ENCODE measurements around the gene UST.

Gene UST

GRCh38 chr6:148735989-148736388, 10.8 kb upstream of the UST start:
- Histone ChIP-seq H3K27me3 (ENCODE audit: control insufficient read depth, insufficient read depth, low read length) (no peaks in the 10 kb centered on the region), H3K27ac (ENCODE audit: low read length) (no peak overlapping the region), H3K4me1 (ENCODE audit: control insufficient read depth, insufficient read depth, low read length) (no peaks in the 10 kb centered on the region), H3K9me3 (ENCODE audit: control insufficient read depth, insufficient read depth, low read length) (no peaks in the 10 kb centered on the region), H3K4me3 (ENCODE audit: low read length) (no peak overlapping the region), H3K36me3 (ENCODE audit: control insufficient read depth, insufficient read depth, low read length) (no peaks in the 10 kb centered on the region)
- WGBS (ENCODE audit: insufficient coverage, insufficient read length): no CpG with 5 or more reads among the region's 2 CpGs
- no peak for DNase-seq (ENCODE audit: low read depth, low spot score)

GRCh38 chr6:148736774-148737412, 9.9 kb upstream of the UST start:
- H3K4me3 ChIP-seq (ENCODE audit: low read length): no peak overlapping the region
- H3K27me3 ChIP-seq (ENCODE audit: control insufficient read depth, insufficient read depth, low read length): no peaks in the 10 kb centered on the region
- no peaks in the 10 kb centered on the region for H3K4me1 ChIP-seq (ENCODE audit: control insufficient read depth, insufficient read depth, low read length)
- H3K9me3 ChIP-seq (ENCODE audit: control insufficient read depth, insufficient read depth, low read length): no peaks in the 10 kb centered on the region
- H3K27ac ChIP-seq (ENCODE audit: low read length): no peak overlapping the region
- no peaks in the 10 kb centered on the region for H3K36me3 ChIP-seq (ENCODE audit: control insufficient read depth, insufficient read depth, low read length)
- 100% methylated on average over 3 of the region's 5 CpGs for WGBS (ENCODE audit: insufficient coverage, insufficient read length)
- DNase-seq (ENCODE audit: low read depth, low spot score): no peak

GRCh38 chr6:148737806-148738205, 9.0 kb upstream of the UST start:
- no CpG with 5 or more reads among the region's 4 CpGs for WGBS (ENCODE audit: insufficient coverage, insufficient read length)

GRCh38 chr6:148738946-148739821, 7.6 kb upstream of the UST start:
- H3K27ac ChIP-seq (ENCODE audit: low read length): no peak overlapping the region
- no peaks in the 10 kb centered on the region for H3K4me1 ChIP-seq (ENCODE audit: control insufficient read depth, insufficient read depth, low read length)
- H3K9me3 ChIP-seq (ENCODE audit: control insufficient read depth, insufficient read depth, low read length): no peaks in the 10 kb centered on the region
- WGBS (ENCODE audit: insufficient coverage, insufficient read length): no CpG with 5 or more reads among the region's 14 CpGs
- no peak overlapping the region for H3K4me3 ChIP-seq (ENCODE audit: low read length)
- DNase-seq (ENCODE audit: low read depth, low spot score): no peak
- H3K27me3 ChIP-seq (ENCODE audit: control insufficient read depth, insufficient read depth, low read length): no peaks in the 10 kb centered on the region
- no peaks in the 10 kb centered on the region for H3K36me3 ChIP-seq (ENCODE audit: control insufficient read depth, insufficient read depth, low read length)

More at GRCh38 chr6:148737806-148738205, 9.0 kb upstream of the UST start:
- H3K36me3 ChIP-seq (ENCODE audit: control insufficient read depth, insufficient read depth, low read length): no peaks in the 10 kb centered on the region
- no peak for DNase-seq (ENCODE audit: low read depth, low spot score)
- no peaks in the 10 kb centered on the region for H3K9me3 ChIP-seq (ENCODE audit: control insufficient read depth, insufficient read depth, low read length)
- no peaks in the 10 kb centered on the region for H3K4me1 ChIP-seq (ENCODE audit: control insufficient read depth, insufficient read depth, low read length)
- no peaks in the 10 kb centered on the region for H3K27me3 ChIP-seq (ENCODE audit: control insufficient read depth, insufficient read depth, low read length)
- no peak overlapping the region for H3K4me3 ChIP-seq (ENCODE audit: low read length)
- H3K27ac ChIP-seq (ENCODE audit: low read length): no peak overlapping the region

- WGBS (ENCODE audit: insufficient coverage, insufficient read length): no CpG with 5 or more reads among the region's 3 CpGs
- Histone ChIP-seq H3K4me3 (ENCODE audit: low read length) (no peak overlapping the region), H3K36me3 (ENCODE audit: control insufficient read depth, insufficient read depth, low read length) (no peaks in the 10 kb centered on the region), H3K4me1 (ENCODE audit: control insufficient read depth, insufficient read depth, low read length) (no peaks in the 10 kb centered on the region), H3K27me3 (ENCODE audit: control insufficient read depth, insufficient read depth, low read length) (no peaks in the 10 kb centered on the region), H3K9me3 (ENCODE audit: control insufficient read depth, insufficient read depth, low read length) (no peaks in the 10 kb centered on the region), H3K27ac (ENCODE audit: low read length) (no peak overlapping the region)
- no peak for DNase-seq (ENCODE audit: low read depth, low spot score)
Measured at GRCh38 chr6:148739822-148740128, 7.1 kb upstream of the UST start.

GRCh38 chr6:148743476-148743875, 3.4 kb upstream of the UST start:
- no peak overlapping the region for H3K4me3 ChIP-seq (ENCODE audit: low read length)
- H3K36me3 ChIP-seq (ENCODE audit: control insufficient read depth, insufficient read depth, low read length): no peaks in the 10 kb centered on the region
- H3K9me3 ChIP-seq (ENCODE audit: control insufficient read depth, insufficient read depth, low read length): no peaks in the 10 kb centered on the region
- WGBS (ENCODE audit: insufficient coverage, insufficient read length): no CpG with 5 or more reads among the region's 4 CpGs
- H3K27me3 ChIP-seq (ENCODE audit: control insufficient read depth, insufficient read depth, low read length): no peaks in the 10 kb centered on the region
- DNase-seq (ENCODE audit: low read depth, low spot score): no peak
- no peak overlapping the region for H3K27ac ChIP-seq (ENCODE audit: low read length)
- H3K4me1 ChIP-seq (ENCODE audit: control insufficient read depth, insufficient read depth, low read length): no peaks in the 10 kb centered on the region; the same call in 1 of the 2 replicates

DNA sequence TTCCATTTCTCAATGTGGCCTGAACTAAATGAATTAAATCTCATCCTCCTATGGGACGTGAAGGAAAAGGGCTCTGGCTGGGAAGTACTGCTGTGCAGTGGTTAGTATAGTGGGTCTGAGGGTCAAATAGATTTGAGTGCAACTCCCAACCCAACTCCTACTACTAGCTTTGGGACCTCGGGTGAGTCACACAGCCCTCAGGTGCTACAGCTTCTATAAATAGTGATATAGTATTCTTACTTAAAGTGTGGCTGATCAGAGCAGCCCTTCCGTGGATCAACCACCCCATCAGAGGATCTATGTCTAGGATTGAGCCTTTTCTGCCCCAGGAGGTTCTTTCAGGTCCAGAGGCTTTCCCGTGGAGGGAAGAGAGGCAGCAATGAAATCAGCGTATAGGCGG, 904 bp upstream of the UST start:
- no peaks in the 10 kb centered on the region; the same call in 1 of the 2 replicates for H3K4me1 ChIP-seq (ENCODE audit: control insufficient read depth, insufficient read depth, low read length)
- H3K27ac ChIP-seq (ENCODE audit: low read length): no peak overlapping the region
- peak overlapping the region; percentile 83; the same call in 1 of the 2 replicates for H3K4me3 ChIP-seq (ENCODE audit: low read length)
- no peaks in the 10 kb centered on the region for H3K9me3 ChIP-seq (ENCODE audit: control insufficient read depth, insufficient read depth, low read length)
- WGBS (ENCODE audit: insufficient coverage, insufficient read length): no CpG with 5 or more reads among the region's 6 CpGs
- H3K27me3 ChIP-seq (ENCODE audit: control insufficient read depth, insufficient read depth, low read length): no peaks in the 10 kb centered on the region
- DNase-seq (ENCODE audit: low read depth, low spot score): no peak
- no peaks in the 10 kb centered on the region for H3K36me3 ChIP-seq (ENCODE audit: control insufficient read depth, insufficient read depth, low read length)

- DNase-seq (ENCODE audit: low read depth, low spot score): no peak
Measured at GRCh38 chr6:148747145-148747470, 278 bp downstream of the UST start.

GRCh38 chr6:148747471-148748165, 788 bp downstream of the UST start:
- Histone ChIP-seq H3K4me3 (ENCODE audit: low read length) (peak overlapping the region; percentile 83), H3K27ac (ENCODE audit: low read length) (no peak overlapping the region), H3K9me3 (ENCODE audit: control insufficient read depth, insufficient read depth, low read length) (no peaks in the 10 kb centered on the region), H3K27me3 (ENCODE audit: control insufficient read depth, insufficient read depth, low read length) (no peaks in the 10 kb centered on the region), H3K4me1 (ENCODE audit: control insufficient read depth, insufficient read depth, low read length) (peaks cover 2% of the 10 kb centered on the region; the same call in 1 of the 2 replicates), H3K36me3 (ENCODE audit: control insufficient read depth, insufficient read depth, low read length) (no peaks in the 10 kb centered on the region)
- no CpG with 5 or more reads among the region's 66 CpGs for WGBS (ENCODE audit: insufficient coverage, insufficient read length)
- no peak for DNase-seq (ENCODE audit: low read depth, low spot score)

More at GRCh38 chr6:148747145-148747470, 278 bp downstream of the UST start:
- no peaks in the 10 kb centered on the region for H3K36me3 ChIP-seq (ENCODE audit: control insufficient read depth, insufficient read depth, low read length)
- no peaks in the 10 kb centered on the region for H3K9me3 ChIP-seq (ENCODE audit: control insufficient read depth, insufficient read depth, low read length)
- H3K27ac ChIP-seq (ENCODE audit: low read length): no peak overlapping the region
- H3K4me1 ChIP-seq (ENCODE audit: control insufficient read depth, insufficient read depth, low read length): peaks cover 2% of the 10 kb centered on the region; the same call in 1 of the 2 replicates
- no CpG with 5 or more reads among the region's 45 CpGs for WGBS (ENCODE audit: insufficient coverage, insufficient read length)
- no peaks in the 10 kb centered on the region for H3K27me3 ChIP-seq (ENCODE audit: control insufficient read depth, insufficient read depth, low read length)
- peak overlapping the region; percentile 83 for H3K4me3 ChIP-seq (ENCODE audit: low read length)

DNA sequence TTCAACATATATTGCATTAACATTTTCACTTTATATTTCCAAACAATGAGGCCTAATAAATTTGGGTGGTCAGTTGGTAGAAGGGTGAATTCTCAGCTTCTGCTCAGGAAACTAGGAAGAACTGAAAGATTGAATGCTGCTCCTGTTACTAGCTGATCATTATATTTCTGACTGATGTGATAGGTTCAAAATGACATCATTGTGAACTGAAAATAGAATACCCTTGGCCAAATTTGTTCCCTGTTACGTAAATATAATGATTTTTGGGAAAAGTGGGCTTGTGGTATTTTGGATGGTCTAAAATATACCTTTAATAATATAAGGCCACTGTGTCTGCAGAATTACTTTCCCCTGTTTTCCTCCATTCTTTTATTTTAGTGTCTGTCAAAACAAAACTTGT, 2.8 kb downstream of the UST start:
- no CpG with 5 or more reads among the region's 1 CpG for WGBS (ENCODE audit: insufficient coverage, insufficient read length)
- DNase-seq (ENCODE audit: low read depth, low spot score): no peak
- H3K27me3 ChIP-seq (ENCODE audit: control insufficient read depth, insufficient read depth, low read length): no peaks in the 10 kb centered on the region
- no peak overlapping the region for H3K27ac ChIP-seq (ENCODE audit: low read length)
- no peaks in the 10 kb centered on the region for H3K9me3 ChIP-seq (ENCODE audit: control insufficient read depth, insufficient read depth, low read length)
- no peaks in the 10 kb centered on the region for H3K36me3 ChIP-seq (ENCODE audit: control insufficient read depth, insufficient read depth, low read length)
- no peak overlapping the region for H3K4me3 ChIP-seq (ENCODE audit: low read length)
- H3K4me1 ChIP-seq (ENCODE audit: control insufficient read depth, insufficient read depth, low read length): peaks cover 2% of the 10 kb centered on the region; the same call in 1 of the 2 replicates

All from iPS DF 6.9 (cell line).